AG09309 (cell line): ENCODE data around the gene LCP1.

ENCODE experiments used
- DNase-seq: peaks from one replicate; pipeline ENCODE4 v3.0.0-alpha.2; 2010; ENCODE audit warnings: low read depth
- H3K4me3 ChIP-seq: 2 replicates; pipeline ENCODE4 v1.5.1; 2011; ENCODE audit warnings: mild to moderate bottlenecking, low read depth, low read length, moderate library complexity; ENCODE audit not compliant: control insufficient read depth
- CTCF ChIP-seq: IDR thresholded peaks from 2 replicates; pipeline ENCODE4 v1.5.1; 2011; ENCODE audit warnings: mild to moderate bottlenecking, low read depth, low read length, inconsistent platforms; ENCODE audit not compliant: insufficient read depth, control insufficient read depth; ENCODE audit errors: missing control alignments

The LCP1 gene

GRCh38 chr13:46197299-46198048 is 15.5 kb upstream of the LCP1 start:
- TF ChIP-seq CTCF: no peak
- H3K4me3 ChIP-seq: no peak overlapping the region
- peak; percentile 4 for DNase-seq

- no peak for DNase-seq
- H3K4me3 ChIP-seq: no peak overlapping the region
- TF ChIP-seq CTCF: no peak
These were observed 13.0 kb upstream of the LCP1 start for GRCh38 chr13:46195016-46195415.

GRCh38 chr13:46192412-46192811 is 10.4 kb upstream of the LCP1 start:
- DNase-seq: no peak
- no peak overlapping the region for H3K4me3 ChIP-seq
- TF ChIP-seq CTCF: no peak

GRCh38 chr13:46185634-46186033 is 3.7 kb upstream of the LCP1 start:
- no peak overlapping the region for H3K4me3 ChIP-seq
- DNase-seq: no peak
- no peak for TF ChIP-seq CTCF

- peak; percentile 27 for TF ChIP-seq CTCF
- no peak for DNase-seq
- H3K4me3 ChIP-seq: no peak overlapping the region
These were observed 2.3 kb upstream of the LCP1 start for GRCh38 chr13:46184277-46184699.

GRCh38 chr13:46183018-46183946 is 1.3 kb upstream of the LCP1 start:
- TF ChIP-seq CTCF: no peak
- H3K4me3 ChIP-seq: no peak overlapping the region
- DNase-seq: no peak
